ENCODE measurements around the gene TTC28.

TTC28 gene

GRCh38 chr22:28102151-28102812 is 577.4 kb downstream of the TTC28 start:
- no peaks in the 10 kb centered on the region for H3K27me3 ChIP-seq (ENCODE audit: control insufficient read depth in 1 of 2, insufficient read depth in 1 of 2, low read length in 2 of 2)
- H3K4me3 ChIP-seq (ENCODE audit: insufficient read depth in 1 of 2, low read depth in 1 of 2, low read length in 2 of 2) = no peak overlapping the region
- H2BK12ac ChIP-seq (ENCODE audit: low read length in 2 of 2) = no peak overlapping the region
- H2BK120ac ChIP-seq (ENCODE audit: low read depth, low read length) = no peak overlapping the region
- H3K4ac ChIP-seq (ENCODE audit: low read depth in 1 of 2, low read length in 2 of 2) = no peak overlapping the region
- peaks cover 29 to 62% of the 10 kb centered on the region in 2 experiments for H3K36me3 ChIP-seq (ENCODE audit: control insufficient read depth in 1 of 2, insufficient read depth in 2 of 2, low read depth in 1 of 2, low read length in 2 of 2)
- no peaks in the 10 kb centered on the region for H3K9me3 ChIP-seq (ENCODE audit: control insufficient read depth, low read length)
- no peak overlapping the region for H4K91ac ChIP-seq (ENCODE audit: low read length)
- no peak overlapping the region for H2BK5ac ChIP-seq (ENCODE audit: low read depth, low read length, poor library complexity, severe bottlenecking)
- H3K4me2 ChIP-seq (ENCODE audit: low read length, poor library complexity, severe bottlenecking) = no peak overlapping the region
- peaks cover 1% of the 10 kb centered on the region for H3K79me1 ChIP-seq (replicated peaks; ENCODE audit: low read length, poor library complexity, severe bottlenecking)
- no peak overlapping the region for H2BK15ac ChIP-seq (ENCODE audit: low read depth, poor library complexity, severe bottlenecking)
- no peak overlapping the region for H3K23ac ChIP-seq (ENCODE audit: low read length in 2 of 2)
- H3K27ac ChIP-seq (ENCODE audit: low read length, poor library complexity, severe bottlenecking) = no peak overlapping the region
- no peak for DNase-seq
- no peak overlapping the region for H2AK5ac ChIP-seq (ENCODE audit: low read length, severe bottlenecking)
- whole genome bisulfite sequencing = 94% methylated on average over 4 of the region's 5 CpGs
- H3K18ac ChIP-seq (ENCODE audit: low read depth in 1 of 2, low read length in 2 of 2) = no peak overlapping the region
- no peak overlapping the region for H3K9ac ChIP-seq (ENCODE audit: low read length)
- no peaks in the 10 kb centered on the region for H3K4me1 ChIP-seq (ENCODE audit: control insufficient read depth, insufficient read depth, low read depth, low read length)
- H3K14ac ChIP-seq (ENCODE audit: low read length in 2 of 2) = no peak overlapping the region
- H2AFZ ChIP-seq (ENCODE audit: low read depth, low read length) = no peak overlapping the region
- no peak overlapping the region for H4K8ac ChIP-seq (ENCODE audit: low read length)

DNA sequence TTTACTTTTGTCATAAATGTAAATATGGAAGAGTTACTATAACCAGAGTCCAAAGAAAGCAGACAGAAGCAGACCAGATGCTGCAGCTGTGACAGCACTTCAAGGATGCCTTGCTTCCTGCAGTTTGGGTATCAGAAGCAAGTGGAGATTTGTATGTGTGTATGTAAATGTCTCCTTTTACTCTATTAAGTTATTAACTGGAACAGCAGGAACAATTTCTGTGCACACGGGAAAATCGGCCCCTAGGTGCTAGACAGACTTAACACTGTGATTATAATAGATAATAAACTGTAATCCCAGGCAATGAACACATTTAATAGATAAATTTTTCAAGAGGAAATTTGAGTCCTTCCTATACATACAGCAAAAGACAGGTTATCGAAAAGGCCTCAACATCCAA is 582.0 kb downstream of the TTC28 start:
- Histone ChIP-seq H3K4ac (ENCODE audit: low read depth in 1 of 2, low read length in 2 of 2) (no peak overlapping the region), H3K36me3 (ENCODE audit: control insufficient read depth in 1 of 2, insufficient read depth in 2 of 2, low read depth in 1 of 2, low read length in 2 of 2) (peaks cover 21 to 77% of the 10 kb centered on the region in 2 experiments), H4K8ac (ENCODE audit: low read length) (no peak overlapping the region), H3K27me3 (ENCODE audit: control insufficient read depth in 1 of 2, insufficient read depth in 1 of 2, low read length in 2 of 2) (no peaks in the 10 kb centered on the region), H2BK12ac (ENCODE audit: low read length in 2 of 2) (no peak overlapping the region), H3K14ac (ENCODE audit: low read length in 2 of 2) (no peak overlapping the region), H2AK5ac (ENCODE audit: low read length, severe bottlenecking) (no peak overlapping the region), H2BK120ac (ENCODE audit: low read depth, low read length) (no peak overlapping the region), H3K4me3 (ENCODE audit: insufficient read depth in 1 of 2, low read depth in 1 of 2, low read length in 2 of 2) (no peak overlapping the region), H3K4me1 (ENCODE audit: control insufficient read depth, insufficient read depth, low read depth, low read length) (peaks cover 2% of the 10 kb centered on the region), H3K23ac (ENCODE audit: low read length in 2 of 2) (no peak overlapping the region), H2BK15ac (ENCODE audit: low read depth, poor library complexity, severe bottlenecking) (no peak overlapping the region), H3K9ac (ENCODE audit: low read length) (no peak overlapping the region), H2AFZ (ENCODE audit: low read depth, low read length) (no peak overlapping the region), H3K9me3 (ENCODE audit: control insufficient read depth, low read length) (no peaks in the 10 kb centered on the region), H3K79me1 (replicated peaks; ENCODE audit: low read length, poor library complexity, severe bottlenecking) (no peaks in the 10 kb centered on the region), H3K18ac (ENCODE audit: low read depth in 1 of 2, low read length in 2 of 2) (no peak overlapping the region), H3K4me2 (ENCODE audit: low read length, poor library complexity, severe bottlenecking) (no peak overlapping the region), H2BK5ac (ENCODE audit: low read depth, low read length, poor library complexity, severe bottlenecking) (no peak overlapping the region), H4K91ac (ENCODE audit: low read length) (no peak overlapping the region), H3K27ac (ENCODE audit: low read length, poor library complexity, severe bottlenecking) (no peak overlapping the region)
- WGBS = no CpG with 5 or more reads among the region's 3 CpGs
- DNase-seq = no peak

GRCh38 chr22:28096161-28096560 is 583.5 kb downstream of the TTC28 start:
- Histone ChIP-seq H3K27ac (ENCODE audit: low read length, poor library complexity, severe bottlenecking) (no peak overlapping the region), H2BK5ac (ENCODE audit: low read depth, low read length, poor library complexity, severe bottlenecking) (no peak overlapping the region), H3K4me1 (ENCODE audit: control insufficient read depth, insufficient read depth, low read depth, low read length) (peaks cover 2% of the 10 kb centered on the region), H4K91ac (ENCODE audit: low read length) (no peak overlapping the region), H2BK12ac (ENCODE audit: low read length in 2 of 2) (no peak overlapping the region), H3K9ac (ENCODE audit: low read length) (no peak overlapping the region), H3K4me3 (ENCODE audit: insufficient read depth in 1 of 2, low read depth in 1 of 2, low read length in 2 of 2) (no peak overlapping the region), H3K9me3 (ENCODE audit: control insufficient read depth, low read length) (no peaks in the 10 kb centered on the region), H3K79me1 (replicated peaks; ENCODE audit: low read length, poor library complexity, severe bottlenecking) (no peaks in the 10 kb centered on the region), H2BK120ac (ENCODE audit: low read depth, low read length) (no peak overlapping the region), H3K23ac (ENCODE audit: low read length in 2 of 2) (no peak overlapping the region), H3K27me3 (ENCODE audit: control insufficient read depth in 1 of 2, insufficient read depth in 1 of 2, low read length in 2 of 2) (no peaks in the 10 kb centered on the region), H3K4ac (ENCODE audit: low read depth in 1 of 2, low read length in 2 of 2) (no peak overlapping the region), H2AFZ (ENCODE audit: low read depth, low read length) (no peak overlapping the region), H4K8ac (ENCODE audit: low read length) (no peak overlapping the region), H3K36me3 (ENCODE audit: control insufficient read depth in 1 of 2, insufficient read depth in 2 of 2, low read depth in 1 of 2, low read length in 2 of 2) (peaks cover 21 to 91% of the 10 kb centered on the region in 2 experiments), H3K4me2 (ENCODE audit: low read length, poor library complexity, severe bottlenecking) (no peak overlapping the region), H2AK5ac (ENCODE audit: low read length, severe bottlenecking) (no peak overlapping the region), H3K18ac (ENCODE audit: low read depth in 1 of 2, low read length in 2 of 2) (no peak overlapping the region), H2BK15ac (ENCODE audit: low read depth, poor library complexity, severe bottlenecking) (no peak overlapping the region), H3K14ac (ENCODE audit: low read length in 2 of 2) (no peak overlapping the region)
- no peak for DNase-seq
- 97% methylated on average over 5 of the region's 5 CpGs for WGBS

DNA sequence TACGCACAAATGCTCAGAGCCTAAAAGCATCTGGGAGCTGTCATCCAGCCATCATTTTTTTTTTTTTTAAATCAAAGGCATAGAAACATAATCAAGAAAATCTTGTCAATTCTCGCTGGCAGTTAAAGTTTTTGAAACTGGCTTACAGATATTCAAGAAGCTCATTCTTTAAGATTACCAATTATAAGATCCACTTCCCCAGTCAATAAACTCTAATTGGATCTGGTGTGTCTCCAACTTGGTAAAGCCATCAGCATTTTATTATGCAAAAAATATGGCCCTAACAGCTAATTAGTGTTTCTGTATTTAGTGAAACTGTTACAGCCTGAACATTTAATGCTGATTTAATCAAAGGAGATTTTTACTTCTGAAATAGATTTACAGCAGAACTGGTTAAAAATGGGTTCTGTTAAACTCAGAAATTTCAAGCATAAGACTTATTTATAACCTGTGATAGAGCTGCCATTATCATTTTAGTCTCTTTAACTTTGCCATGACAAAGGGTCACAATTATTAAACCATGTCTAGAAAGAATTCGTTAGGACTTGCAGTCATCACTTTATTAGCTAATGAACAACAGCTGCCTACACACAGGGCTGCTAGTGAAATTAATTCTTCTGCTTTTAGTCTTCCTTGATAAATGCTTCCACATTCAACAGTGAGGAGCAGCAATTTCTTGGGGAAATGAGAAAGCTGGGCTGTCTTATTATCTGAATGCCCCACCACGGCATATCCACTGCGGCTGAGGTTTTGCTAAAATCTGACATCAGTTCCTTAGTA is 584.1 kb downstream of the TTC28 start:
- WGBS = 96% methylated on average over 5 of the region's 5 CpGs
- Histone ChIP-seq H4K8ac (ENCODE audit: low read length) (no peak overlapping the region), H3K14ac (ENCODE audit: low read length in 2 of 2) (no peak overlapping the region), H3K18ac (ENCODE audit: low read depth in 1 of 2, low read length in 2 of 2) (no peak overlapping the region), H3K27ac (ENCODE audit: low read length, poor library complexity, severe bottlenecking) (no peak overlapping the region), H3K4me2 (ENCODE audit: low read length, poor library complexity, severe bottlenecking) (no peak overlapping the region), H3K4me3 (ENCODE audit: insufficient read depth in 1 of 2, low read depth in 1 of 2, low read length in 2 of 2) (no peak overlapping the region), H4K91ac (ENCODE audit: low read length) (no peak overlapping the region), H3K9ac (ENCODE audit: low read length) (no peak overlapping the region), H3K4me1 (ENCODE audit: control insufficient read depth, insufficient read depth, low read depth, low read length) (peaks cover 2% of the 10 kb centered on the region), H3K9me3 (ENCODE audit: control insufficient read depth, low read length) (no peaks in the 10 kb centered on the region), H3K4ac (ENCODE audit: low read depth in 1 of 2, low read length in 2 of 2) (no peak overlapping the region), H3K23ac (ENCODE audit: low read length in 2 of 2) (no peak overlapping the region), H2BK120ac (ENCODE audit: low read depth, low read length) (no peak overlapping the region), H2BK15ac (ENCODE audit: low read depth, poor library complexity, severe bottlenecking) (no peak overlapping the region), H3K27me3 (ENCODE audit: control insufficient read depth in 1 of 2, insufficient read depth in 1 of 2, low read length in 2 of 2) (no peaks in the 10 kb centered on the region), H3K79me1 (replicated peaks; ENCODE audit: low read length, poor library complexity, severe bottlenecking) (no peaks in the 10 kb centered on the region), H2AFZ (ENCODE audit: low read depth, low read length) (no peak overlapping the region), H2BK5ac (ENCODE audit: low read depth, low read length, poor library complexity, severe bottlenecking) (no peak overlapping the region), H2AK5ac (ENCODE audit: low read length, severe bottlenecking) (no peak overlapping the region), H2BK12ac (ENCODE audit: low read length in 2 of 2) (no peak overlapping the region), H3K36me3 (ENCODE audit: control insufficient read depth in 1 of 2, insufficient read depth in 2 of 2, low read depth in 1 of 2, low read length in 2 of 2) (peaks cover 21 to 91% of the 10 kb centered on the region in 2 experiments)
- no peak for DNase-seq
